GM23248 (cell line): ENCODE data around the gene DDN.

Experiments
- EZH2 ChIP-seq: fragments of 200-600 bp; sonication (generic); IDR thresholded peaks from 2 replicates; pipeline ENCODE4 v1.6.1; 2018; ENCODE audit warnings: antibody characterized with exemption, mild to moderate bottlenecking; ENCODE audit not compliant: insufficient read depth, poor library complexity, severe bottlenecking
- EZH2phosphoT487 ChIP-seq: fragments of 200-600 bp; sonication (generic); IDR thresholded peaks from 2 replicates; pipeline ENCODE4 v1.6.1; 2018; ENCODE audit warnings: antibody characterized with exemption, moderate library complexity, mild to moderate bottlenecking, low read depth; ENCODE audit not compliant: insufficient read depth

- peak; percentile 96 for TF ChIP-seq EZH2
- TF ChIP-seq EZH2phosphoT487: no peak; the same call in 1 of the 2 replicates
These were observed 20.2 kb downstream of the DDN start for GRCh38 chr12:48978741-48979601.
